Esophagus muscularis mucosa (tissue), 3 donors: ENCODE measurements around the gene PARK7.

Experiments
- POLR2AphosphoS5 ChIP-seq, 2 donors: sonication (generic); formaldehyde crosslinking; IDR thresholded peaks; one replicate each; pipeline ENCODE4 v1.6.1; 2017; ENCODE audit warnings: antibody characterized with exemption in 2 of 2
- TF ChIP-seq, protein P1 (sequence below), 3 experiments: fragments of 200-600 bp in 2 of 3; fragments of 450-650 bp in 1 of 3; sonication (generic) in 2 of 3; IDR thresholded peaks; one replicate each; pipeline ENCODE4 v1.5.1; 2017 to 2019; ENCODE audit warnings: antibody characterized with exemption in 3 of 3, mild to moderate bottlenecking in 2 of 3, moderate library complexity in 1 of 3

DNA sequence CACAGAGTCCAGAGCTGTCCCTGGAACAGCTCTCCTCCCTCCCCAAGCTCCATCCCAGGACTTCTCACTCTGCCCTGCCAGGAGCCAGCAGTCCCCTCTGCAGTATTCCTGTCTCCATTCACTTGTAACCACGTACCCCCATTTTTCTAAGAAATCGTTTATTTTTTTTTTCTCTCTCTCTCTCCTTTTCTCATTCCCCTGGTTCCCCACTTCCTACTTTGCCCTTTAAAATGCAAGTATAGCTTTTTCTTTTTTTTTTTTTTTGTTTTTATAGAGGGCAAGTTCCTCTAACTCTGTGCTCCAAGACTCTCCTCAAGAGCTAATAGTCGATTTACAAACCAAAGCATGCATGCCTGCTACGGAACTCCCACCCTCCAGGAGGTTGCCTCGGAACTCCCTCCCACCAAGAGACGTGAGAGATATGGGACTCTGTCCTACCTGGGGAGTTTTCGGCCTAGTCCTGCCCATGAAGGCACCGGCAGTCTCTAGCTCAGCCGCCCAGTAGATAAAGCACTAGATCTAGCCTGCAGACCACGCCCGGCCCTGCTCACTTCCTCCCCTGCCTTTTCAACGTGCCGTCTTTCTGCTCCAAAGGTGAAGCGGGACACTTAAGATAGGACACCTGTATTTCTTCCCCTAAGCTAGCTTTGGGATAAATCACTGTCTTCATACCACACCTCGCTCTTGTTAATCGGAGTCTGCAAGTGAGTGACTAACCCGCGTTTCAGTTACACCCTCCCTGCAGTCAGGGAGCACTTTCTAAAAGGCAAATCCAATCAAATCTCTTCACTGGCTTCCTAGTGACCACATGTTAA lies 48.6 kb upstream of the PARK7 start:
- TF ChIP-seq, protein P1, sequence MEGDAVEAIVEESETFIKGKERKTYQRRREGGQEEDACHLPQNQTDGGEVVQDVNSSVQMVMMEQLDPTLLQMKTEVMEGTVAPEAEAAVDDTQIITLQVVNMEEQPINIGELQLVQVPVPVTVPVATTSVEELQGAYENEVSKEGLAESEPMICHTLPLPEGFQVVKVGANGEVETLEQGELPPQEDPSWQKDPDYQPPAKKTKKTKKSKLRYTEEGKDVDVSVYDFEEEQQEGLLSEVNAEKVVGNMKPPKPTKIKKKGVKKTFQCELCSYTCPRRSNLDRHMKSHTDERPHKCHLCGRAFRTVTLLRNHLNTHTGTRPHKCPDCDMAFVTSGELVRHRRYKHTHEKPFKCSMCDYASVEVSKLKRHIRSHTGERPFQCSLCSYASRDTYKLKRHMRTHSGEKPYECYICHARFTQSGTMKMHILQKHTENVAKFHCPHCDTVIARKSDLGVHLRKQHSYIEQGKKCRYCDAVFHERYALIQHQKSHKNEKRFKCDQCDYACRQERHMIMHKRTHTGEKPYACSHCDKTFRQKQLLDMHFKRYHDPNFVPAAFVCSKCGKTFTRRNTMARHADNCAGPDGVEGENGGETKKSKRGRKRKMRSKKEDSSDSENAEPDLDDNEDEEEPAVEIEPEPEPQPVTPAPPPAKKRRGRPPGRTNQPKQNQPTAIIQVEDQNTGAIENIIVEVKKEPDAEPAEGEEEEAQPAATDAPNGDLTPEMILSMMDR (IDR thresholded peaks at IDR 0.05): no peak
- TF ChIP-seq POLR2AphosphoS5 (IDR thresholded peaks at IDR 0.05): no peak
